ENCODE results near the gene NKAIN2.

NKAIN2 gene

DNA sequence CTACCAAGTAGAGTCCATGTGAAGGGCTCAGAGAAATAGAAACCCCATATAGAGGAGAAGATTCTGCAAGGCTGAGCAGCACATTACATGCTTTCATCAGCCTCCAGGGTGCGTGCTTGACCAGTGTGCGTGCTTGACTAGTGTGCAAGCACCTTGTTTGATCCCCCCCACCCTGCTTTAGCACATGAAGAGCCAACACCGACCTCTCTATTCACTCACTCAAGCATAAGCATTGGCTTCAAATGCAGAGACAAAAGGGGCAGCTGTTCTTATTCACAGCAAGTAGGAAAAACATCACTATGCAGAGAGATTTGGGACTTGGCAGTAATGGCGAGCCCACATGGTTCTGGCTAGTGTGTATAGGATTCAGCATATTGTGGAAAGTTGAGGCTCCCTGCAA, 879.8 kb downstream of the NKAIN2 start:
- POLR2A ChIA-PET, result no interaction called here
- CTCF ChIA-PET, result no interaction called here
- no peaks in the 10 kb centered on the region for H3K36me3 ChIP-seq (ENCODE audit: control insufficient read depth in 2 of 2, insufficient read depth in 1 of 2, low read length in 2 of 2)

DNA sequence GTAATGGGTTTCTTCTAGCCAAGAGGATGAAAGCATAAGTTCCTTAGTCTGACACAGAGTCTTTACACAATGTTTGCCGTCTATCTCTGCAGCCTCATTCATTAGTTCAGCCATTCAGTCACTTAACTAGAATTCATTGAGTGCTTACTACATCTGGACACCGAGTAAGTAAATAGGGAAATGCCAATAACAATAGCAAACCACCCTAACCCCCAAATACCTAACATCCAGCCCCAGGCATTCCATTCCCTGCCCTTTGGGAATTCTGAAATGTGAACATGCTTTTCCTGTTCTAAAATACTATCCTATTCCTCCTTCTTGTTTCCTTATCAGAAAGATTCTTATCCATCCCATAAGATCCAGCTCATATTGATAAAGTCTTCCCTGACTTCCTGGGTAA, 881.0 kb downstream of the NKAIN2 start:
- Histone ChIP-seq H3K36me3 (ENCODE audit: control insufficient read depth in 2 of 2, insufficient read depth in 1 of 2, low read length in 2 of 2) (no peaks in the 10 kb centered on the region), H3K27ac (ENCODE audit: extremely low read depth, low read depth, low read length) (no peak overlapping the region), H3K4me1 (ENCODE audit: control insufficient read depth, insufficient read depth, low read length) (no peaks in the 10 kb centered on the region), H3K4me3 (ENCODE audit: low read depth, low read length) (no peak overlapping the region), H3K9me3 (ENCODE audit: control insufficient read depth, insufficient read depth, low read depth, low read length) (no peaks in the 10 kb centered on the region)
- ChIA-PET CTCF (interaction anchor here (0.6 kb wide), 1 partner anchor 112 kb away, joined by 4 read pairs; no protein-coding TSS in a partner anchor), POLR2A (no interaction called here)
- TF ChIP-seq KLF7 (tag by site-specific recombination; IDR thresholded peaks at IDR 0.05; ENCODE audit: borderline replicate concordance) (no peak), ZSCAN23 (tag by site-specific recombination; IDR thresholded peaks at IDR 0.05) (no peak), ZNF624 (tag by site-specific recombination; IDR thresholded peaks at IDR 0.05) (no peak), EGR2 (tag by site-specific recombination; IDR thresholded peaks at IDR 0.05; ENCODE audit: low read depth) (no peak), ZNF202 (tag by site-specific recombination; IDR thresholded peaks at IDR 0.05; ENCODE audit: borderline replicate concordance) (no peak), ZNF837 (tag by site-specific recombination; IDR thresholded peaks at IDR 0.05) (no peak), ZNF350 (tag by site-specific recombination; IDR thresholded peaks at IDR 0.05) (no peak), ZBTB1 (tag by site-specific recombination; IDR thresholded peaks at IDR 0.05) (no peak), ZNF792 (tag by site-specific recombination; IDR thresholded peaks at IDR 0.05) (no peak), ZNF843 (tag by site-specific recombination; IDR thresholded peaks at IDR 0.05) (no peak), ZSCAN5A (tag by site-specific recombination; IDR thresholded peaks at IDR 0.05) (no peak)

More for the DNA sequence above, 879.8 kb downstream of the NKAIN2 start:
- Histone ChIP-seq H3K27ac (ENCODE audit: extremely low read depth, low read depth, low read length) (no peak overlapping the region), H3K4me1 (ENCODE audit: control insufficient read depth, insufficient read depth, low read length) (no peaks in the 10 kb centered on the region), H3K9me3 (ENCODE audit: control insufficient read depth, insufficient read depth, low read depth, low read length) (no peaks in the 10 kb centered on the region), H3K4me3 (ENCODE audit: low read depth, low read length) (no peak overlapping the region)
- no peak for TF ChIP-seq BCL11A (tag by site-specific recombination; IDR thresholded peaks at IDR 0.05; ENCODE audit: low read depth)
- TF ChIP-seq ZBTB7A (tag by site-specific recombination; IDR thresholded peaks at IDR 0.05; ENCODE audit: low read depth), result no peak
- TF ChIP-seq ZNF660 (tag by site-specific recombination; IDR thresholded peaks at IDR 0.05), result no peak
- no peak for TF ChIP-seq ZNF391 (tag by site-specific recombination; IDR thresholded peaks at IDR 0.05; ENCODE audit: borderline replicate concordance, low read depth)

DNA sequence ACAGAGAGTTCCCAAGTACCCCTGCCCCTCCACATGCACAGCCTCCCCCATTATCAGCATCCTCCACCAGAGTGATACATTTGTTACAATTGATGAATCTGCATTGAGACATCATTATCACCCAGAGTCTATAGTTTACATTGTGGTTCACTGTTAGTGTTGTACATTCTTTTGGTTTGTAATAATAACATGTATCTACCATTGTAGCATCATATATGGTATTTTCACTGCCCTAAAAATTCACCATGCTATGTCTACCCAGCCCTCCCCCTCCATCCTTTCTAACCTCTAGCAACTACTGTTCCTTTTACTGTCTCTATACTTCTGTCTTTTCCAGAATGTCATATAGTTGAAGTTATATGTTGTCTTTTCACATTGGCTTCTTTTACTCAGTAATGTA, 884.7 kb downstream of the NKAIN2 start:
- no peak overlapping the region for H3K4me3 ChIP-seq (ENCODE audit: low read depth, low read length)
- TF ChIP-seq SP2 (tag by site-specific recombination; IDR thresholded peaks at IDR 0.05) (no peak), ZNF48 (tag by site-specific recombination; IDR thresholded peaks at IDR 0.05) (no peak), ZNF530 (tag by site-specific recombination; IDR thresholded peaks at IDR 0.05; ENCODE audit: low read depth) (no peak), SCRT1 (tag by site-specific recombination; IDR thresholded peaks at IDR 0.05; ENCODE audit: borderline replicate concordance) (no peak)
- POLR2A ChIA-PET, result no interaction called here
- no peaks in the 10 kb centered on the region for H3K4me1 ChIP-seq (ENCODE audit: control insufficient read depth, insufficient read depth, low read length)
- H3K27ac ChIP-seq (ENCODE audit: extremely low read depth, low read depth, low read length), result no peak overlapping the region
- no peaks in the 10 kb centered on the region for H3K9me3 ChIP-seq (ENCODE audit: control insufficient read depth, insufficient read depth, low read depth, low read length)
- CTCF ChIA-PET, result no interaction called here
- H3K36me3 ChIP-seq (ENCODE audit: control insufficient read depth in 2 of 2, insufficient read depth in 1 of 2, low read length in 2 of 2), result no peaks in the 10 kb centered on the region

- Histone ChIP-seq H3K4me1 (ENCODE audit: control insufficient read depth, insufficient read depth, low read length) (no peaks in the 10 kb centered on the region), H3K9me3 (ENCODE audit: control insufficient read depth, insufficient read depth, low read depth, low read length) (no peaks in the 10 kb centered on the region), H3K36me3 (ENCODE audit: control insufficient read depth in 2 of 2, insufficient read depth in 1 of 2, low read length in 2 of 2) (no peaks in the 10 kb centered on the region), H3K4me3 (ENCODE audit: low read depth, low read length) (no peak overlapping the region), H3K27ac (ENCODE audit: extremely low read depth, low read depth, low read length) (no peak overlapping the region)
- ChIA-PET CTCF (interaction anchor here (0.6 kb wide), 1 partner anchor 513 kb away, joined by 3 read pairs; no protein-coding TSS in a partner anchor), POLR2A (no interaction called here)
- TF ChIP-seq ZNF600 (tag by site-specific recombination; IDR thresholded peaks at IDR 0.05), result no peak
- TF ChIP-seq SALL2 (tag by site-specific recombination; IDR thresholded peaks at IDR 0.05; ENCODE audit: borderline replicate concordance), result no peak
- TF ChIP-seq ZNF202 (tag by site-specific recombination; IDR thresholded peaks at IDR 0.05; ENCODE audit: borderline replicate concordance), result no peak
- TF ChIP-seq ZNF501 (tag by site-specific recombination; IDR thresholded peaks at IDR 0.05), result no peak
- TF ChIP-seq FEZF1 (tag by site-specific recombination; IDR thresholded peaks at IDR 0.05), result no peak
- TF ChIP-seq GLIS2 (tag by site-specific recombination; IDR thresholded peaks at IDR 0.05), result no peak
- no peak for TF ChIP-seq ZSCAN23 (tag by site-specific recombination; IDR thresholded peaks at IDR 0.05)
- TF ChIP-seq, protein P1, sequence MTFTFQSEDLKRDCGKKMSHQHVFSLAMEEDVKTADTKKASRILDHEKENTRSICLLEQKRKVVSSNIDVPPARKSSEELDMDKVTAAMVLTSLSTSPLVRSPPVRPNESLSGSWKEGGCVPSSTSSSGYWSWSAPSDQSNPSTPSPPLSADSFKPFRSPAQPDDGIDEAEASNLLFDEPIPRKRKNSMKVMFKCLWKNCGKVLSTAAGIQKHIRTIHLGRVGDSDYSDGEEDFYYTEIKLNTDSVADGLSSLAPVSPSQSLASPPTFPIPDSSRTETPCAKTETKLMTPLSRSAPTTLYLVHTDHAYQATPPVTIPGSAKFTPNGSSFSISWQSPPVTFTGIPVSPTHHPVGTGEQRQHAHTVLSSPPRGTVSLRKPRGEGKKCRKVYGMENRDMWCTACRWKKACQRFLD (tag by site-specific recombination; IDR thresholded peaks at IDR 0.05), result no peak
- no peak for TF ChIP-seq ZNF433 (tag by site-specific recombination; IDR thresholded peaks at IDR 0.05; ENCODE audit: low read depth)
- TF ChIP-seq ZNF335 (tag by site-specific recombination; conservative IDR thresholded peaks at IDR 0.05), result no peak
- no peak for TF ChIP-seq KLF8 (tag by site-specific recombination; IDR thresholded peaks at IDR 0.05)
- TF ChIP-seq ZNF837 (tag by site-specific recombination; IDR thresholded peaks at IDR 0.05), result no peak
- TF ChIP-seq ZXDB (tag by site-specific recombination; IDR thresholded peaks at IDR 0.05), result no peak
These were observed 890.6 kb downstream of the NKAIN2 start for GRCh38 chr6:124694139-124694705.
